HG02970 (cell line): ENCODE measurements around the gene RNF125.
"Not testable (repeated sequence)": the region's sequence is repeated elsewhere in the genome, so short reads cannot be mapped to it uniquely, and the experiment has no call there.

ENCODE experiments used
- ATAC-seq: cut with Tn5 transposase; IDR thresholded peaks from one replicate; pipeline ENCODE4 v1.9.1; 2021; ENCODE audit warnings: mild to moderate bottlenecking, moderate library complexity, moderate number of reproducible peaks; ENCODE audit not compliant: unreplicated experiment, low FRiP score

The RNF125 gene

DNA sequence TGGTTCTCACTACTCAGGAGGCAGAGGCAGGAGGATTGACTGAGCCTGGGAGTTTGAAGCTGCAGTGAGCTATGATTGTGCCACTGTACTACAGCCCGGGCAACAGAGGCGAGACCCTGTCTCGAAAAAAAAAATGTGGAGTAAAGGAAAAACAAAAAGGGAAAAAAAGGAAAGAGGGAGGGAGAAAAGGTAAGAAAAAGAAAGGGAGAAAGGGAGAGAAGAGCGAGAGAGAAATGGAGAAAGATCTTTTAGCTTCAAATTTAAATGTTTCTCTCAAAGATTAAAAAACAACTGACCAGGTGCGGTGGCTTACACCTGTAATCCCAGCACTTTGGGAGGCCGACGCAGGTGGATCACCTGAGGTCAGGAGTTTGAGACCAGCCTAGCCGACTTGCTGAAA is 65.2 kb downstream of the RNF125 start:
- no peak for ATAC-seq

DNA sequence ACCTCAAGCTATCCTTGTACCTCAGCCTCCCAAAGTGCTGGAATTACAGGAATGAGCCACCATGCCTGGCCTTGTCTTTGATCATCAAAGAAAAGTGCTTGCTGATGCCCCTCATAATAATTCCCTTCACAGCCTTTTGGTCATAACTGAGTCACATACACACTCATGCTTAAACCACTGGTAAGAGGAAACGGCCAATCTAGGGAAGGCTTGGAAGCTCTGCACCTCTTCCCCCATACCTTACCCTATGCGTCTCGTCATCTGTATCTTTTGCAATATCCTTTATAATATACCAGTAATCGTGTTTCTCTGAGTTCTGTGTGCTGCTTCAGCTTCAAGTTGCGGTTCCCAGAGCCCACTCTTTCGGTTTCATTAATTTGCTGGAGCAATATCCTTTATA is 68.3 kb downstream of the RNF125 start:
- no peak for ATAC-seq

DNA sequence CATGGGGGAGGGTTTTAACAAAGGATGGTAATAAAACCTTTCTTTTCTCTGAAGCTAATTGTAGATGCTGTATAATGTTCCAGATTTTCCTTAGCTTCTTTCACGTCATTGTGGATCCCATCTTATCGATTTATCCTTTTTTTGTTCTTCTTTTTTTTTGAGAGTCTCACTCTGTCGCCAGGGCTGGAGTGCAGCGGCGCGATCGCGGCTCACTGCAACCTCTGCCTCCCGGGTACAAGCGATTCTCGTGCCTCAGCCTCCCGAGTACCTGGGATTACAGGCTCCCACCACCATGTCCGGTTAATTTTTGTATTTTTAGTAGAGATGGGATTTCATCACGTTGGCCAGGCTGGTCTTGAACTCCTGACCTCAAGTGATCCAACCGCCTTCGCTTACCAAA is 72.2 kb downstream of the RNF125 start:
- not testable (repeated sequence) for ATAC-seq

DNA sequence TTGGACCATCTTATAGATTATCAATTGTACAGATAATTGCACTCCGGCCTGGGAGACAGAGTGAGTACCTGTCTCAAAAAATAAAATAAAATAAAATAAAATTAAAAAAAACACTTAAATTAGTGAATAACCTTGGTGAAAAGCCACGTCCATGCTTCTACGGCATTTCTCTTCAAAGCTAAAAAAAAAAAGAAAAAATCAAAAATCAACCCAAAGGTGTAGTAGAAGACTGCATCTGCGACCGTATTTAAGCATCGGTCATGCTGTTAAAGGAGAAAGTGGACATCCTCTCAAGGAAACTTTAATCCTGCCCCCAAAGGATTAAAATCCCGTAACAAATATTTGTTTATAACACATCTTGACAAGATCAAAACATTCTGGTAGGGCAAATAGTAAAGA is 72.7 kb downstream of the RNF125 start:
- ATAC-seq = no peak

DNA sequence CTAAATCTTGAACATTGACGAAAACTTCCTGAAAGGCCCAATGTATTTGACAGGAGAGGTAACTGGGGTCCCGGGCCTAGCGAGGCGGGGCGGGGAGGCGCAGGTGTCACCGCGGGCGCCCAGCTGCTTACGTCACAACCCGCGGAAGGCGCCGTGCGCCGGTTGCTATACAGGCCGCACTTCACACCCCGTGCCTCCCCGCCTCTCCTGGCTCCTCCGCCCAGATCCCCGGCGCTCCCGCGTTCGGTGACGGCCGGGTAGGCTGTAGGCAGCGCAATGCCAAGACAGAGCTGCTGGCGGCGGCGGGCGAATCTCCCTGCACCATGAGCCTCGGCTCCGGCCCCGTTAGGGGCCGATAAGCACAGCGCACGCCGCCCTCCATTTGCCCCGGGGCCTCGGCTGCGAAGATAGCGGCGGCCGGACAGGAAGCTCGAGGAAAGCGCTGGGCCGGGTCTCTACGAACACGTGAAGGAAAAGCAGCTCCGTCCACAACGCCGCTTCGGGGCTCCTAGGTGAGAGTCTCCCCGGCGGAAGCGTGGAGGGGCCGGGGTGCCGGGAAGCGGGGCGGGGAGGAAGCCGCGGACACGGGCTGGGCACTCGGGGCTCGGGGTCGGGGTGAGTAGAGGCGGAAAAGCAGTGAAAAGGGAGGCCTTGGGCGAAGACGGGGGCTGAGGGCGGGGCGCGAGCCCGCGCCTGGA is 73.2 kb downstream of the RNF125 start, which contains the start of gene RNF138:
TSS of gene RNF138 (plus strand) at position 151 of the 698 bp plus-strand sequence. CDS start 903 bp downstream, outside the sequence.
- peak; percentile 46 for ATAC-seq

DNA sequence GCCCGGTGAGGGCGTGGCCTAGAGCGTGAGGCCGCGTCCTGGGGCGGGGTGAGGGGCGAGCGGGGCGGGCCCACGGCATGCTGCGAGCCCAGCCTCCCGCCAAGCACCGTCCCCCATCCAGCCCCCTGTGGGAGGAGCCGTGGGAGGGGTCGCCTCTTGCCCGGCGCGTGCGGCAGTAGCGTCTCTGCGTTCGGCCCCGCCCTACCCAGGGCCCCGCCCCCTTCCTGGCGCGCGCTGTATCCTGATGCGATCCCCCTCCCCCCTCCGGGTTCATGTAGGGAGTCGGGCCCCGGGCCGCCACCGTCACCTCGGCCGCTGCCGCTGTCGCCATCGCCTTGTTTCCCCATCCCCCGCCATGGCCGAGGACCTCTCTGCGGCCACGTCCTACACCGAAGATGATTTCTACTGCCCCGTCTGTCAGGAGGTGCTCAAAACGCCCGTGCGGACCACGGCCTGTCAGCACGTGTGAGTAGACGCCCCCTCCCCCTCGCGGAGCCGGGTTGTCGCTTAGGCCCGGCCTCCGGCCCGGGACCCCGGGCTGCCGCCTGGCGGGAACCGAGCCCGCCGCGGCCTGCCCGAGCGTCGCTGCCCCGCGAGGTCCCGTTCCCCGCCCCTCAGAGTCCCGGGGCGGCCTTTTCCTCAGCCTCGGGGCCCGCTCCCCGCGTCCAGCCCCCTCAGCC is 73.9 kb downstream of the RNF125 start:
- ATAC-seq = peak; percentile 90

DNA sequence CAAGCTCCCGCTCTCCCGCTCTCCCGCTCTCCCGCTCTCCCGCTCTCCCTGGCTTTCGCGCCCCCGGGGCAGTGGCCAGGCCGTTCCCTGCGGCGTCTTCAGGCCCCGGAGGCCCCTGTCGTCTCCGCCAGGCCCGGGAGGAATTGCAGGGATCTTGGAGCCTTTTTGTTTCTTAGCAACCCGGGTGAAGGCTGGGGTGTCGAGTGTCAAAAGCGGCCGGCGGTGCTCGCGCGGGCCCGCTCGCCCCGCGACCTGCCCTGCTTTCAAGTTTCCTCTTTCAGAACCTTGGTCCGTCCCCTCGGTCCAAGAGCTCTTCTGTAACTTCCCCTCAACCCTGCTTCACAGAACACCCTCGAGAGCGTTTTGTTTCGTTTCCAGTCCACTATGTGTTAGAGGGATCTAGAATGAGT is 74.5 kb downstream of the RNF125 start:
- ATAC-seq = peak; percentile 22

DNA sequence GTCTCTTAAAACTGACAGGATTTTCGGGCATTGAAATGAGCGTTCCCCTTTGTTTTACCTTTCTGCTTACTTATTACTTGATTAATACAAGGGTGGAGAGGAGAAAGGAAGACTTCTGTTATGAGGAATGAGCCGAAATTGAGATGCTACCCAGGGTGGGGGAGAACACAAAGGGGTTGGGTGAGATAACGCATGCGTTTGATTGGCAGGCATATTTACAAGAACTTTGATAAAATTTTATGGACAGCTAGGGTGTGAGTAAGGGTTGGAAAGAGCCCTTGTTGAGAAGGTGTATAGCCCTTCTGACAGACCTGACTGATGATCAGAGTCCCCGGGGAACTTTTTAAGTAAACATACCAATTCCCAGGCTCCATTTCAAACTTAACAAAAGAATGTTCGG is 74.9 kb downstream of the RNF125 start:
- ATAC-seq = no peak

DNA sequence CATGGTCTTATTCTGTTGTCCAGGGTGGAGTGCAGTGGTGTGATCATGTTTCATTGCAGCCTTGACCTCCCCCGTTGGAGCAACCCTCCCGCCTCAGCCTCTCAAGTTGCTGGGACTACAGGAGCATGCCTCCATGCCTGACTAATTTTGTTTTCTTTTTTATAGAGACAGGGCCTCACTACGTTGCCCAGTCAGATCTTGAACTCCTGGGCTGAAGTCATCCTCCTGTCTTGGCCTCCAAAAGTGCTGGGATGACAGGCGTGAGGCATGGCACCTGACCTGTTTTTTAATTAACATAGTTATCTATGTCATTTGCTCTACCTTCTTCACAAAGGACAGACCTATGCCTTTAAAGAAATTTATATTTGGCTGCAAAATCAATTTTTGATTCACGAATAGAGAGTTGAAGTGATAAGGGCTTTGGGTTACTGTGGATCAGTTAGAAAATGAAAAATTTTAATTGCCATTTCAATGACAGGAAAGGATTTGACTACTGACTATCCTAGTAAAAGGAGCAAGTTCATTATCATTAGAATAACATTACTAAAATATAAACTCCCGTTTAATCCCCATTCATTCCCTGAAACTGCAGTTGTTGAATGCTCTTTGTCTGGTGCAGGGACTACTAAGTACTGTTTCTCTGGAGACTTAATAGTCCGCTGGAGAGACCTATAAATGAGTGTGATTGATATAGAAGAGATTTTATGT is 76.7 kb downstream of the RNF125 start:
- ATAC-seq = no peak

DNA sequence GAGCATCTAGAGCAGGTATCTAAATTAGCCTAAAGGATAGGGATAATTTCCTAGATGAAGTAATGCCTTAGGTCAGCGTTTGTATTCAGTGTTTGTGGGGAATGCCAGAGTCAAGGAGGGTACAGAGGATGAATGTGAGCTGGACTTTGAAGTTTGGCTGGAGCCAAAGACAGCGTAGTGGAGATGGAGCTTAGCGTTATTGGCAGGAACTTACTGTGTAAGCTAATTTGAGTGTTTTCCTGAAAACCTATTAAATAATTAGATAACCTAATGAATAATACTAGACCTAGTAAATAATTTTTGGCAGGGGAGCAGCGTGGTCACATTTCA is 77.2 kb downstream of the RNF125 start:
- no peak for ATAC-seq

DNA sequence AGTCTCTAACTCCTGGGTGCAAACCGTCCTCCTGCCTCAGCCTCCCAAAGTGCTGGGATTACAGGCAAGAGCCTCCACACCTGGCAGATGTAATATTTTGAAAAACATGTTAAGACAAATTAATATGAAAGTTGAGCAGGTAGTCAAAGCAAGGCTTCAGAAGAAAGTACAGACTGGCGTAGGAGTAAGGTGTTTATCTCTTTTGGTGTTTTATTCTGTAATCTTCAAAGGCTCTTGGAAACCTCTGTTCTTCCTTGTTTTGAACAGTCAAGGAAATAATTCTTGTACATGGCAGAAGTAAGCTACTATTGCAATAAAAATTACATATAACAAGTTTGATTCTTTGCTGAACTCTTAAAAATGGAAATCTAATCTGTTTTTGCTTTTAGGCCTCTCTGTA is 78.3 kb downstream of the RNF125 start:
- ATAC-seq = no peak

DNA sequence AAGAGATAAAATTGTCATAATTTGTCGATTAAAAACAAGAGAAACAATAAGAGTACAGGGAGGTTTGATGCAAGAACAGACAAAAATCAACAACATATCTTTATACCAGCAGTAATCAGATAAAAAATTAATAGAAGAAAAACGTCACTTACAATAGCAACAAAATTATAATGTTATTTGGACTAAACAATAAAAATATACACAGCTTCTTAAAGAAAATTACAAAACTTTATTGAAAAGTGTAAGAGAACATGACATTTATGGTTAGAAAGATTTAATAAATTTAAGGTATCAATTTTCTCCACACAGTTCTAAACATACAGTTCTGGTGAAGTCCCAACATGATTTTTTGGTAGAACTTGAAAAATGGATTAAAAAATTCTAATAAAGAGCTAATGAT is 85.9 kb downstream of the RNF125 start:
- ATAC-seq = no peak

DNA sequence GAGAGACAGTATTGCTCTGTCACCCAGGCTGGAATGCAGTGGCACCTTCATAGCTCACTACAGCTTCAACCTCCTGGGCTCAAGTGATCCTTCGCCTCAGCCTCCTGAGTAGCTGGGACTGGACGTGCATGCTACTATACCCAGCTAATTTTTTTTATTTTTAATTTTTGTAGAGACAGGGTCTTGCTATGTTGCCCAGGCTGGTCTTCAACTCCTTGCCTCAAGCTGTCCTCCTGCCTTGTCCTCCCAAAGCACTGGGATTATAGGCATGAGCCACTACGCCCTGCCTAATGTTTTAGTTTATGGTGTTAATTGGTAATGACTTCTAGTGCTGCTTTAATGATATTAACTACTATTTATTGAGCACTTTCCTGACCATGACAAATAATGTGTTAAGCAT is 91.4 kb downstream of the RNF125 start:
- no peak for ATAC-seq

DNA sequence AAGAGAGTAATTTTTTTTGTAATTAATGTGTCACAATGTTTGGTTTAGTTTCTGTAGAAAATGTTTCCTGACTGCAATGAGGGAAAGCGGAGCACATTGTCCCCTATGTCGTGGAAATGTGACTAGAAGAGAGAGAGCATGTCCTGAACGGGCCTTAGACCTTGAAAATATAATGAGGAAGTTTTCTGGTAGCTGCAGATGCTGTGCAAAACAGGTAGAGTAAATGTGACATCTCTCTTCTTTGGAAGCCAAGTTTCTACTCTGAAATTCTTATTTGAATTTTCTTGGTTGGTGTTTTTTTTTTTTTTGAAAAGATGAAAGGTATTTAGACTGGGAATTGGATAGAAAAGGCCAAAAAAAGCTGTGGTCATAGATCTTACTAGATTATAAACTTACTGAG is 93.1 kb downstream of the RNF125 start:
- ATAC-seq = no peak

DNA sequence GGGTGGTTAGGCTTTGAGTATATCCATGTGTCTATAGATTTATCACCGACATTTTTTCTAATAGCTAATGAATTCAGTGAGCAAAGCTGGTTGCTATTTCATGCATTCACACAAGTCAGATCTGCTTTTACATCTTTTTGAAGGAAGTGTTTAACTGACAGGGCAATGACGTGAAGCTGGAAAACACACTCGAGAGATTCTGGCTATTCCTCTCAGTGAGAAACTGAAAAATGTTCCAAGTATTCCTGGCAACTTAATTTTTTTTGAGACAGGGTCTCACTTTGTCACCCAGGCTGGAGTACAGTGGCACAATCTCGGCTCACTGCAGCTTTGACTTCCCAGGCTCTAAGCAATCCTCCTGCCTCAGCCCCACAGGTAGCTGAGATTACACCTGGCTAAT is 94.2 kb downstream of the RNF125 start:
- no peak for ATAC-seq

DNA sequence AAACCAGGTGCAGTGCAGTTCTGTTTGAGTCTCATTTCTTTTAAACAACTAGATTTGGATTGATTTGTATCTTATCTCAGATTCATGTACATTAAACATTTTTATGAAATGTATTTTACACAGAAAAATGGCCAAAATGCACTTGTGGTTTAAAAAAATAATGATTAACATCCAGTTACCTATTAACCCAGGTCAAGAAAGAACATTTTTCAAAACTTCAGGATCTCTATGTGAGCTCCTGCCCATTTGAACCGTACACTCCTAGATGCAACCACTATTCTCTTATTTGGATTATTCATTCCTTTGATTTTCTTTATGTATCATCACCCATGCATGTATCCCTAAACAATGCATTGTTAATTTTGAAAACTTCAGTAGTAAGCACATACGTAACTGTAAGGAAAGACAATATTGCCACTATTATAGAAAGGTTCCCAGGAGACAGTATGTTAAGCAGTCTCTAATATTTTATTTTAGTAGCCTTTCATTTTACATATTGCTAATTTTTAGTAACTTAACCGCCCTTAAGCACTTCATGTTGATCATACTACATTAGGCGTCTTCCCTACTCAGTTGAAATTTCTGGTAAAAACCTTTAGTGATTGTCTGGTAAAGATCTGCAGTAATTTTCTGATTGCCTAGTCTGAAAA is 95.8 kb downstream of the RNF125 start:
- no peak for ATAC-seq

DNA sequence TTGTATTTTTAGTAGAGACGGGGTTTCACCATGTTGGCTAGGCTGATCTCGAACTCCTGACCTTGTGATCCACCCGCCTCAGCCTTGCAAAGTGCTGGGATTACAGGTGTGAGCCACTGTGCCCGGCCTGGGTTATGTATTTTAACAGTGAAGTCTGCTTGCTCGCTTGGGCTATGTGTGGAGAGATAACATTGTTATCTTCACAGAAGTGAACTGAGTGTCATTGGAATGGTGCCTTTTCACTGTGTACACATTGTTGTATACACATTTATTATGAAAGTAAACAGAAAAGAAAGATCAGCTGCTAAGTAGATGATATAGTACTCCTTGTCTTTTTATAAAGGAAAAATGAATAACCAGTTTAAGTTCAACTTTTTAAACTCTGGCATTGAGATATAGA is 103.4 kb downstream of the RNF125 start:
- ATAC-seq = no peak
